ENCODE measurements around the gene DDX3Y. TPM values are rescaled to one million over a fixed set of nuclear protein-coding genes. Genes with fewer than 3 reads are reported as not detected.

Gene DDX3Y
- 70.7 TPM in 1 of 2 replicates, not detected in the other for total RNA-seq

DNA sequence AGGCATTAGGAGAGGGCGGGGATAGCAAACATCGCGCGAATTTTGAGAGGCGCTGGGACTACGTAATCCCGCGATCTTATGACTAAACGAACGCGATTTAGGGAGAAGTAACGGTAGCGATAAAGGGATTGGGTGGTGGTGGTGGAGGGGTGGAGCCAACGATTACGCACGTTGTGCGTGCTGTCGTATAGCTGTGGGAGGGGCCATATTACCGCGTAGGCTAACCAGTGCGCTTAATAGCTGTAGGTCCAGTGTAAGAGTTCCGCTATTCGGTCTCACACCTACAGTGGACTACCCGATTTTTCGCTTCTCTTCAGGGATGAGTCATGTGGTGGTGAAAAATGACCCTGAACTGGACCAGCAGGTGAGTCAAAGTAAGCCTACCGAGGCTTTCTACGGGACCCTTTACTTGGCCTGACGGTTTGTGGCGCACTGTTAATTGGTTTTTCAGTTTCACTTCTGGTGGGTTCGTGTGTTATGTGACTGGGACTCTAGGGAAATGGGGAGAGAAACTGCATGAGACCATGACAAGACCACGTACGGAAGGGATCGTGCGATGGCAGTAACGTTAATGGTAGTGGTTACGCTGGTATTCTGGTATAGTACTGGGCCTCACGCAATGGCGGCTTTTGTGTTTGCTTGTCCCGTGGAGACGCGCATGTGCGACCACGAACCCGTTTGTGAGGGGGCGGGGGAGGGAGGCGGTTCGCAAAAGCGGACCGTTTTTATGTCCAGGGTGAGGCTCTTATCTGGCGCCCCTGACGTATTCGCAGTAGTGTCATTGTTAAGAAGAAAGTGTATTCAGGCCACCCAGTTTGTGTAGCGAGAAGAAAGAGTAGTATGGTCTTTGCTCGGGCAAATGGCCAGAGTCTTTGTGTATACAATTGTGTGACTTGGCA, at the start of gene DDX3Y:
Gene DDX3Y, plus strand, starts transcription at position 251 of the 899 bp plus-strand sequence. Its CDS starts 69 bp downstream, at position 320.

Other genes with a start within 250 kb of the DDX3Y start
- 19.8 TPM in 1 of 2 replicates, not detected in the other for gene USP9Y, start 203.6 kb upstream of the DDX3Y start, total RNA-seq